OCI-LY1 (cell line): Measurements from ENCODE around the gene NMB.

Experiments used
- CTCF ChIP-seq: fragments of 200-600 bp; sonication (generic), shearing (Covaris generic); IDR thresholded peaks from 2 replicates; pipeline ENCODE4 v1.5.1; 2017; ENCODE audit warnings: mild to moderate bottlenecking, antibody characterized with exemption, low read length, moderate library complexity, mixed read lengths
- EZH2 ChIP-seq: fragments of 200-600 bp; sonication (generic), shearing (Covaris generic); IDR thresholded peaks from 2 replicates; pipeline ENCODE4 v1.8.0; 2017; ENCODE audit warnings: borderline replicate concordance, mixed run types, mild to moderate bottlenecking, antibody characterized with exemption, low read length, moderate library complexity, mixed read lengths

- TF ChIP-seq CTCF (no peak), EZH2 (no peak)
These were observed 10.3 kb downstream of the NMB start for GRCh38 chr15:84647726-84648125.
